ENCODE results near the gene MCOLN1.

GRCh38 chr19:7504684-7505083, 17.7 kb upstream of the MCOLN1 start:
- no peak for TF ChIP-seq CTCF (IDR thresholded peaks at IDR 0.05)
- no peak for TF ChIP-seq POLR2A (IDR thresholded peaks at IDR 0.05)
